K562 (cell line): ENCODE data around the gene MBD5. TPM values are rescaled to one million over a fixed set of nuclear protein-coding genes. Genes with fewer than 3 reads are reported as not detected.

Experiments used
- ATF1 ChIP-seq, 2 experiments: fragments of 450-650 bp in 1 of 2; IDR thresholded peaks; 2 replicates each; pipeline ENCODE4 v1.6.1; 2016; ENCODE audit warnings: missing compliant biosample characterization in 1 of 2, missing genetic modification characterization in 1 of 2
- BHLHE40 ChIP-seq: IDR thresholded peaks from 2 replicates; pipeline ENCODE4 v1.6.1; 2011; ENCODE audit warnings: low read length, improper control_type of control experiment
- CREB3 ChIP-seq: fragments of 450-650 bp; conservative IDR thresholded peaks from 2 replicates; pipeline ENCODE4 v1.6.1; 2016; ENCODE audit warnings: missing genetic modification characterization, low read depth, mild to moderate bottlenecking, missing compliant biosample characterization, moderate library complexity
- DPF2 ChIP-seq: fragments of 450-650 bp; IDR thresholded peaks from 2 replicates; pipeline ENCODE4 v1.6.1; 2016
- FOXA1 ChIP-seq: fragments of 450-650 bp; IDR thresholded peaks from 2 replicates; pipeline ENCODE4 v1.6.1; 2016; ENCODE audit warnings: mild to moderate bottlenecking, borderline replicate concordance
- GABPB1 ChIP-seq: sonication (generic); formaldehyde crosslinking; IDR thresholded peaks from 2 replicates; pipeline ENCODE4 v1.8.0; 2022; ENCODE audit warnings: mild to moderate bottlenecking, missing genetic modification reagents
- KDM1A ChIP-seq, 2 experiments: fragments of 450-650 bp; IDR thresholded peaks; 2 replicates each; pipeline ENCODE4 v1.6.1; 2016; ENCODE audit warnings: mild to moderate bottlenecking in 2 of 2
- MAZ ChIP-seq, 2 experiments: fragments of 450-650 bp in 1 of 2; sonication (generic) in 1 of 2; formaldehyde crosslinking; IDR thresholded peaks in 1 of 2; conservative IDR thresholded peaks in 1 of 2; 2 replicates each; pipeline versions ENCODE4 v1.4.0 to v1.5.0; 2020; ENCODE audit warnings: mild to moderate bottlenecking in 1 of 2, missing genetic modification reagents in 1 of 2
- MECOM ChIP-seq: fragments of 250-450 bp; sonication (Bioruptor Pico); IDR thresholded peaks from 2 replicates; pipeline ENCODE4 v1.8.0; 2022; ENCODE audit warnings: inconsistent platforms
- MTA2 ChIP-seq: fragments of 450-650 bp; IDR thresholded peaks from 2 replicates; pipeline ENCODE4 v1.6.1; 2016; ENCODE audit warnings: low read depth
- NCOR1 ChIP-seq: fragments of 450-650 bp; IDR thresholded peaks from 2 replicates; pipeline ENCODE4 v1.6.1; 2016; ENCODE audit warnings: mild to moderate bottlenecking, moderate library complexity
- RCOR1 ChIP-seq, 2 experiments: IDR thresholded peaks; 2 replicates each; pipeline ENCODE4 v1.6.1; 2012; ENCODE audit warnings: low read depth in 2 of 2, low read length in 2 of 2, borderline replicate concordance in 1 of 2, improper control_type of control experiment in 1 of 2
- SMARCC2 ChIP-seq: fragments of 450-650 bp; IDR thresholded peaks from 2 replicates; pipeline ENCODE4 v1.6.1; 2017; ENCODE audit warnings: antibody characterized with exemption, moderate library complexity, mild to moderate bottlenecking, low read depth
- TEAD4 ChIP-seq, 2 experiments: sonication (generic) in 1 of 2; formaldehyde crosslinking in 1 of 2; IDR thresholded peaks; 2 replicates each; pipeline versions ENCODE4 v1.6.1 to v1.8.0; 2012 to 2022; ENCODE audit warnings: borderline replicate concordance in 1 of 2, inconsistent platforms in 1 of 2, low read length in 1 of 2, mild to moderate bottlenecking in 1 of 2, missing genetic modification reagents in 1 of 2
- TOE1 ChIP-seq, 2 experiments: fragments of 450-650 bp in 1 of 2; sonication (generic) in 1 of 2; formaldehyde crosslinking in 1 of 2; IDR thresholded peaks; 2 replicates each; pipeline versions ENCODE4 v1.7.1 to v1.8.0; 2016 to 2022; ENCODE audit warnings: borderline replicate concordance in 2 of 2, mild to moderate bottlenecking in 2 of 2, antibody characterized with exemption in 1 of 2, inconsistent platforms in 1 of 2, low read depth in 1 of 2, missing genetic modification reagents in 1 of 2, moderate library complexity in 1 of 2
- YBX1 ChIP-seq: fragments of 450-650 bp; IDR thresholded peaks from 2 replicates; pipeline ENCODE4 v1.7.1; 2016; ENCODE audit warnings: mild to moderate bottlenecking
- ZBTB7A ChIP-seq: IDR thresholded peaks from 2 replicates; pipeline ENCODE4 v1.6.1; 2011; ENCODE audit warnings: low read depth, mild to moderate bottlenecking, low read length, moderate library complexity, borderline replicate concordance; ENCODE audit not compliant: control insufficient read depth
- polyA plus RNA-seq, 8 experiments: library from polyadenylated mRNA; depleted of rRNA in 4 of 8; stranded (reverse) in 5 of 8; unstranded in 3 of 8; fragments of >200 nt; fragmentation: Nextera tagmentation in 2 of 8; fragmentation: Illumina TruSeq in 1 of 8; extraction: Ambion mirVana in 2 of 8; extraction: Trizol in 1 of 8; gene quantifications; 2 replicates each; pipeline versions ENCODE4 v1.2.1 to v1.2.3, GENCODE V29; 2011 to 2014; ENCODE audit warnings: inconsistent platforms in 1 of 8, missing spikeins in 1 of 8
- total RNA-seq, 7 experiments: library from RNA; depleted of rRNA in 6 of 7; stranded (reverse); fragments of >200 nt in 6 of 7; fragmentation: Illumina TruSeq in 2 of 7; extraction: Trizol in 2 of 7; gene quantifications; 2 replicates each; pipeline versions ENCODE4 v1.2.1 to v1.2.3, GENCODE V29; 2011 to 2021; ENCODE audit warnings: low replicate concordance in 1 of 7
- TF ChIP-seq, protein P1 (sequence below): sonication (generic); formaldehyde crosslinking; IDR thresholded peaks from 2 replicates; pipeline ENCODE4 v1.8.0; 2022; ENCODE audit warnings: mild to moderate bottlenecking, missing genetic modification reagents
- TF ChIP-seq, protein P2 (sequence below): fragments of 450-650 bp; formaldehyde crosslinking; conservative IDR thresholded peaks from 2 replicates; pipeline ENCODE4 v1.4.0; 2022; ENCODE audit warnings: mild to moderate bottlenecking, missing genetic modification characterization
- TF ChIP-seq, protein P3 (sequence below): fragments of 450-650 bp; IDR thresholded peaks from 2 replicates; pipeline ENCODE4 v1.6.1; 2016
- TF ChIP-seq, protein P4 (sequence below): sonication (generic); IDR thresholded peaks from 2 replicates; pipeline ENCODE4 v1.6.1; 2016

The MBD5 gene
- total and polyA plus RNA-seq, 9 of the 15 experiments (the other 6 are each of a cell fraction or from before 2014, with no cell fraction given), result 3.4 to 14.5 (median 9.0) TPM

DNA sequence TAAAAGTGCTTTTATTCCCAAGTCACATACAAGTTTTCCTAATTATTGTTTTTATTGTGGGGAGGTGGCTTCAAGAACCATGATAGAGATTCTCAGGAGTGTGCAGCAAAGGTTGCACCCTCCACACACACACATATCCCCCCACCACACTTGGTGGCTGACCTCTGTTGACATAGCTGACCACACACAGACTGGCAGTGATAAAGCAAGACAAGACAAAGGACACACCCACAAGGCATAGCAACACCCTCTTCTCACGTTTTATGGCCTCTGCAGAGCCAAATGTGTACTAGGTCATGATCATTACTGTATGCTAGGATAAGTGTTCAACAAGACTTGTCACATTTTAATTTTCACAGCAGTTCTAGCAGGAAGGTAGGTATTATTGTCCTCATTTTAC lies 480.7 kb downstream of the MBD5 start (continued):
- TF ChIP-seq, protein P1, sequence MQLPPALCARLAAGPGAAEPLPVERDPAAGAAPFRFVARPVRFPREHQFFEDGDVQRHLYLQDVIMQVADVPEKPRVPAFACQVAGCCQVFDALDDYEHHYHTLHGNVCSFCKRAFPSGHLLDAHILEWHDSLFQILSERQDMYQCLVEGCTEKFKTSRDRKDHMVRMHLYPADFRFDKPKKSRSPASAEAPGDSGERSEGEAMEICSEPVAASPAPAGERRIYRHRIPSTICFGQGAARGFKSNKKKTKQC (CRISPR knock-in tag), result no peak
- TF ChIP-seq BHLHE40, result peak; percentile 94
- no peak for TF ChIP-seq ATF1 (CRISPR knock-in tag; IDR thresholded peaks at IDR 0.05)
- TF ChIP-seq ATF1 (tag; IDR thresholded peaks at IDR 0.05), result peak; percentile 44
- TF ChIP-seq KDM1A (IDR thresholded peaks at IDR 0.05), result peak in 1 of 2 experiments; percentile 58; a peak in 3 of 4 replicates
- TF ChIP-seq, protein P2, sequence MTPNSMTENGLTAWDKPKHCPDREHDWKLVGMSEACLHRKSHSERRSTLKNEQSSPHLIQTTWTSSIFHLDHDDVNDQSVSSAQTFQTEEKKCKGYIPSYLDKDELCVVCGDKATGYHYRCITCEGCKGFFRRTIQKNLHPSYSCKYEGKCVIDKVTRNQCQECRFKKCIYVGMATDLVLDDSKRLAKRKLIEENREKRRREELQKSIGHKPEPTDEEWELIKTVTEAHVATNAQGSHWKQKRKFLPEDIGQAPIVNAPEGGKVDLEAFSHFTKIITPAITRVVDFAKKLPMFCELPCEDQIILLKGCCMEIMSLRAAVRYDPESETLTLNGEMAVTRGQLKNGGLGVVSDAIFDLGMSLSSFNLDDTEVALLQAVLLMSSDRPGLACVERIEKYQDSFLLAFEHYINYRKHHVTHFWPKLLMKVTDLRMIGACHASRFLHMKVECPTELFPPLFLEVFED (CRISPR knock-in tag), result no peak
- no peak for TF ChIP-seq YBX1
- TF ChIP-seq, protein P3, sequence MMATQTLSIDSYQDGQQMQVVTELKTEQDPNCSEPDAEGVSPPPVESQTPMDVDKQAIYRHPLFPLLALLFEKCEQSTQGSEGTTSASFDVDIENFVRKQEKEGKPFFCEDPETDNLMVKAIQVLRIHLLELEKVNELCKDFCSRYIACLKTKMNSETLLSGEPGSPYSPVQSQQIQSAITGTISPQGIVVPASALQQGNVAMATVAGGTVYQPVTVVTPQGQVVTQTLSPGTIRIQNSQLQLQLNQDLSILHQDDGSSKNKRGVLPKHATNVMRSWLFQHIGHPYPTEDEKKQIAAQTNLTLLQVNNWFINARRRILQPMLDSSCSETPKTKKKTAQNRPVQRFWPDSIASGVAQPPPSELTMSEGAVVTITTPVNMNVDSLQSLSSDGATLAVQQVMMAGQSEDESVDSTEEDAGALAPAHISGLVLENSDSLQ, result peak; percentile 43; the same call in 1 of the 2 replicates
- peak; percentile 80; the same call in 1 of the 2 replicates for TF ChIP-seq FOXA1
- peak; percentile 74; the same call in 1 of the 2 replicates for TF ChIP-seq MECOM (CRISPR knock-in tag)
- TF ChIP-seq RCOR1 (IDR thresholded peaks at IDR 0.05; ENCODE audit: borderline replicate concordance in 1 of 2, low read depth in 2 of 2, low read length in 2 of 2), result peak in 1 of 2 experiments; percentile 79; a peak in 2 of 4 replicates
- TF ChIP-seq TOE1 (IDR thresholded peaks at IDR 0.05; ENCODE audit: borderline replicate concordance), result no peak
- TF ChIP-seq TOE1 (CRISPR knock-in tag; IDR thresholded peaks at IDR 0.05; ENCODE audit: borderline replicate concordance, low read depth), result no peak
- peak; percentile 51; the same call in 1 of the 2 replicates for TF ChIP-seq MTA2
- TF ChIP-seq SMARCC2, result no peak
- no peak for TF ChIP-seq CREB3
- no peak for TF ChIP-seq GABPB1 (CRISPR knock-in tag)
- peak; percentile 75 for TF ChIP-seq DPF2
- TF ChIP-seq, protein P4, sequence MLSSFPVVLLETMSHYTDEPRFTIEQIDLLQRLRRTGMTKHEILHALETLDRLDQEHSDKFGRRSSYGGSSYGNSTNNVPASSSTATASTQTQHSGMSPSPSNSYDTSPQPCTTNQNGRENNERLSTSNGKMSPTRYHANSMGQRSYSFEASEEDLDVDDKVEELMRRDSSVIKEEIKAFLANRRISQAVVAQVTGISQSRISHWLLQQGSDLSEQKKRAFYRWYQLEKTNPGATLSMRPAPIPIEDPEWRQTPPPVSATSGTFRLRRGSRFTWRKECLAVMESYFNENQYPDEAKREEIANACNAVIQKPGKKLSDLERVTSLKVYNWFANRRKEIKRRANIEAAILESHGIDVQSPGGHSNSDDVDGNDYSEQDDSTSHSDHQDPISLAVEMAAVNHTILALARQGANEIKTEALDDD, result 0 out of 2 replicates have a peak, but pooled peaks have one; percentile 13
- TF ChIP-seq TEAD4 (IDR thresholded peaks at IDR 0.05; ENCODE audit: low read length), result peak; percentile 78
- TF ChIP-seq TEAD4 (CRISPR knock-in tag; IDR thresholded peaks at IDR 0.05; ENCODE audit: borderline replicate concordance), result no peak
- peak; percentile 74 for TF ChIP-seq NCOR1
- TF ChIP-seq MAZ (CRISPR knock-in tag; conservative IDR thresholded peaks at IDR 0.05 in 1 of 2, IDR thresholded peaks at IDR 0.05 in 1 of 2), result peak; percentile 39 to 79; a peak in 2 of 4 replicates
- TF ChIP-seq ZBTB7A, result 0 out of 2 replicates have a peak, but pooled peaks have one; percentile 32
